GM12872 (cell line): ENCODE results near the gene MTTP.

Experiments used
- CTCF ChIP-seq: IDR thresholded peaks from 3 replicates; pipeline ENCODE4 v1.5.1; 2011; ENCODE audit warnings: low read depth, mild to moderate bottlenecking, low read length, moderate library complexity; ENCODE audit not compliant: insufficient read depth

MTTP gene

GRCh38 chr4:99585516-99585915 lies 10.9 kb downstream of the MTTP start:
- TF ChIP-seq CTCF, result no peak

- no peak for TF ChIP-seq CTCF
Observed at GRCh38 chr4:99586322-99586721, 11.7 kb downstream of the MTTP start.

- no peak for TF ChIP-seq CTCF
Observed at GRCh38 chr4:99586797-99587196, 12.2 kb downstream of the MTTP start.

- no peak for TF ChIP-seq CTCF
Observed at GRCh38 chr4:99587309-99587708, 12.7 kb downstream of the MTTP start.

GRCh38 chr4:99587803-99588202 lies 13.2 kb downstream of the MTTP start:
- TF ChIP-seq CTCF, result no peak

GRCh38 chr4:99591757-99592156 lies 17.1 kb downstream of the MTTP start:
- TF ChIP-seq CTCF, result no peak

GRCh38 chr4:99593781-99594641 lies 19.4 kb downstream of the MTTP start:
- TF ChIP-seq CTCF, result no peak
